ENCODE data around the gene SMIM28. TPM values are rescaled to one million over a fixed set of nuclear protein-coding genes. Genes with fewer than 3 reads are reported as not detected.

SMIM28 gene
- polyA plus RNA-seq, 1 donor: 9.6 TPM

GRCh38 chr6:138389551-138389950, 11.8 kb downstream of the SMIM28 start:
- DNase-seq: no peak
- no peak overlapping the region for H3K4me3 ChIP-seq (ENCODE audit: low read length)
- no peaks in the 10 kb centered on the region for H3K27me3 ChIP-seq (ENCODE audit: control insufficient read depth, insufficient read depth, low read length)
- H3K4me1 ChIP-seq (ENCODE audit: control insufficient read depth, insufficient read depth, low read length): no peaks in the 10 kb centered on the region
- H3K27ac ChIP-seq (ENCODE audit: low read length): no peak overlapping the region
- H3K9me3 ChIP-seq (ENCODE audit: control insufficient read depth, low read depth, low read length): no peaks in the 10 kb centered on the region
- H3K36me3 ChIP-seq (ENCODE audit: control insufficient read depth, insufficient read depth, low read length): no peaks in the 10 kb centered on the region
- WGBS (ENCODE audit: insufficient coverage, low lambda C conversion rate): no CpG with 5 or more reads among the region's 5 CpGs

GRCh38 chr6:138393871-138394783, 16.4 kb downstream of the SMIM28 start:
- no peak for DNase-seq
- Histone ChIP-seq H3K27me3 (ENCODE audit: control insufficient read depth, insufficient read depth, low read length) (no peaks in the 10 kb centered on the region), H3K4me1 (ENCODE audit: control insufficient read depth, insufficient read depth, low read length) (no peaks in the 10 kb centered on the region), H3K27ac (ENCODE audit: low read length) (no peak overlapping the region), H3K4me3 (ENCODE audit: low read length) (no peak overlapping the region), H3K36me3 (ENCODE audit: control insufficient read depth, insufficient read depth, low read length) (no peaks in the 10 kb centered on the region), H3K9me3 (ENCODE audit: control insufficient read depth, low read depth, low read length) (no peaks in the 10 kb centered on the region)
- WGBS (ENCODE audit: insufficient coverage, low lambda C conversion rate): 72% methylated on average over 2 of the region's 5 CpGs

- WGBS (ENCODE audit: insufficient coverage, low lambda C conversion rate): no CpG with 5 or more reads among the region's 5 CpGs
- no peaks in the 10 kb centered on the region for H3K9me3 ChIP-seq (ENCODE audit: control insufficient read depth, low read depth, low read length)
- DNase-seq: no peak
- no peak overlapping the region for H3K4me3 ChIP-seq (ENCODE audit: low read length)
- H3K27me3 ChIP-seq (ENCODE audit: control insufficient read depth, insufficient read depth, low read length): no peaks in the 10 kb centered on the region
- H3K4me1 ChIP-seq (ENCODE audit: control insufficient read depth, insufficient read depth, low read length): no peaks in the 10 kb centered on the region
- no peaks in the 10 kb centered on the region for H3K36me3 ChIP-seq (ENCODE audit: control insufficient read depth, insufficient read depth, low read length)
- no peak overlapping the region for H3K27ac ChIP-seq (ENCODE audit: low read length)
These were observed 19.0 kb downstream of the SMIM28 start for GRCh38 chr6:138396709-138397108.

GRCh38 chr6:138397128-138398122, 19.7 kb downstream of the SMIM28 start:
- H3K4me1 ChIP-seq (ENCODE audit: control insufficient read depth, insufficient read depth, low read length): no peaks in the 10 kb centered on the region
- DNase-seq: no peak

GRCh38 chr6:138400326-138400725, 22.6 kb downstream of the SMIM28 start:
- H3K27me3 ChIP-seq (ENCODE audit: control insufficient read depth, insufficient read depth, low read length): no peaks in the 10 kb centered on the region
- H3K4me1 ChIP-seq (ENCODE audit: control insufficient read depth, insufficient read depth, low read length): peaks cover 3% of the 10 kb centered on the region
- DNase-seq: no peak
- H3K4me3 ChIP-seq (ENCODE audit: low read length): no peak overlapping the region
- no CpG with 5 or more reads among the region's 3 CpGs for WGBS (ENCODE audit: insufficient coverage, low lambda C conversion rate)
- no peak overlapping the region for H3K27ac ChIP-seq (ENCODE audit: low read length)
- no peaks in the 10 kb centered on the region for H3K9me3 ChIP-seq (ENCODE audit: control insufficient read depth, low read depth, low read length)
- no peaks in the 10 kb centered on the region for H3K36me3 ChIP-seq (ENCODE audit: control insufficient read depth, insufficient read depth, low read length)

More at GRCh38 chr6:138397128-138398122, 19.7 kb downstream of the SMIM28 start:
- no peaks in the 10 kb centered on the region for H3K27me3 ChIP-seq (ENCODE audit: control insufficient read depth, insufficient read depth, low read length)
- H3K27ac ChIP-seq (ENCODE audit: low read length): no peak overlapping the region
- 82% methylated on average over 2 of the region's 8 CpGs for WGBS (ENCODE audit: insufficient coverage, low lambda C conversion rate)
- H3K36me3 ChIP-seq (ENCODE audit: control insufficient read depth, insufficient read depth, low read length): no peaks in the 10 kb centered on the region
- H3K9me3 ChIP-seq (ENCODE audit: control insufficient read depth, low read depth, low read length): no peaks in the 10 kb centered on the region
- H3K4me3 ChIP-seq (ENCODE audit: low read length): no peak overlapping the region

- H3K27ac ChIP-seq (ENCODE audit: low read length): no peak overlapping the region
- no CpG with 5 or more reads among the region's 14 CpGs for WGBS (ENCODE audit: insufficient coverage, low lambda C conversion rate)
These were observed 24.5 kb downstream of the SMIM28 start for GRCh38 chr6:138401960-138402837.

GRCh38 chr6:138402838-138403187, 25.1 kb downstream of the SMIM28 start:
- H3K27me3 ChIP-seq (ENCODE audit: control insufficient read depth, insufficient read depth, low read length): no peaks in the 10 kb centered on the region
- no peaks in the 10 kb centered on the region for H3K9me3 ChIP-seq (ENCODE audit: control insufficient read depth, low read depth, low read length)
- DNase-seq: no peak
- H3K27ac ChIP-seq (ENCODE audit: low read length): no peak overlapping the region
- WGBS (ENCODE audit: insufficient coverage, low lambda C conversion rate): 91% methylated on average over 5 of the region's 8 CpGs
- peaks cover 3% of the 10 kb centered on the region for H3K4me1 ChIP-seq (ENCODE audit: control insufficient read depth, insufficient read depth, low read length)
- H3K36me3 ChIP-seq (ENCODE audit: control insufficient read depth, insufficient read depth, low read length): peaks cover 15% of the 10 kb centered on the region
- peak overlapping the region; percentile 94 for H3K4me3 ChIP-seq (ENCODE audit: low read length)

More at GRCh38 chr6:138401960-138402837, 24.5 kb downstream of the SMIM28 start:
- Histone ChIP-seq H3K27me3 (ENCODE audit: control insufficient read depth, insufficient read depth, low read length) (no peaks in the 10 kb centered on the region), H3K4me1 (ENCODE audit: control insufficient read depth, insufficient read depth, low read length) (peaks cover 3% of the 10 kb centered on the region), H3K36me3 (ENCODE audit: control insufficient read depth, insufficient read depth, low read length) (peaks cover 9% of the 10 kb centered on the region), H3K4me3 (ENCODE audit: low read length) (no peak overlapping the region), H3K9me3 (ENCODE audit: control insufficient read depth, low read depth, low read length) (no peaks in the 10 kb centered on the region)
- no peak for DNase-seq

- H3K4me3 ChIP-seq (ENCODE audit: low read length): peak overlapping the region; percentile 94
- WGBS (ENCODE audit: insufficient coverage, low lambda C conversion rate): no CpG with 5 or more reads among the region's 30 CpGs
- DNase-seq: peak; percentile 31 to 67
- peaks cover 20% of the 10 kb centered on the region for H3K36me3 ChIP-seq (ENCODE audit: control insufficient read depth, insufficient read depth, low read length)
- no peaks in the 10 kb centered on the region for H3K27me3 ChIP-seq (ENCODE audit: control insufficient read depth, insufficient read depth, low read length)
- peaks cover 3% of the 10 kb centered on the region for H3K4me1 ChIP-seq (ENCODE audit: control insufficient read depth, insufficient read depth, low read length)
- peak overlapping the region; percentile 90 for H3K27ac ChIP-seq (ENCODE audit: low read length)
- no peaks in the 10 kb centered on the region for H3K9me3 ChIP-seq (ENCODE audit: control insufficient read depth, low read depth, low read length)
These were observed 25.7 kb downstream of the SMIM28 start for GRCh38 chr6:138403324-138403800.

- H3K4me3 ChIP-seq (ENCODE audit: low read length): peak within 1 kb of the TSS; percentile 94
- H3K4me1 ChIP-seq (ENCODE audit: control insufficient read depth, insufficient read depth, low read length): peaks cover 3% of the 10 kb centered on the region
- WGBS (ENCODE audit: insufficient coverage, low lambda C conversion rate): no CpG with 5 or more reads among the region's 92 CpGs
- DNase-seq: peak; percentile 92 to 96
- no peaks in the 10 kb centered on the region for H3K27me3 ChIP-seq (ENCODE audit: control insufficient read depth, insufficient read depth, low read length)
- H3K27ac ChIP-seq (ENCODE audit: low read length): peak within 1 kb of the TSS; percentile 90
- H3K9me3 ChIP-seq (ENCODE audit: control insufficient read depth, low read depth, low read length): no peaks in the 10 kb centered on the region
- H3K36me3 ChIP-seq (ENCODE audit: control insufficient read depth, insufficient read depth, low read length): peaks cover 27% of the 10 kb centered on the region
These were observed 26.3 kb downstream of the SMIM28 start, which contains the start of gene HEBP2 for GRCh38 chr6:138403801-138404665. Gene HEBP2, plus strand, starts transcription at chr6:138404223. Its CDS starts 273 bp downstream, at chr6:138404496.

All from large intestine (tissue), 3 donors.